HEK293 (cell line): ENCODE measurements around the gene METTL3.

Source experiments
- CTCF ChIP-seq: fragments of 450-650 bp; formaldehyde crosslinking; IDR thresholded peaks from 2 replicates; pipeline ENCODE4 v1.5.1; 2016; ENCODE audit warnings: missing biosample characterization, missing genetic modification characterization
- TCF7L2 ChIP-seq: IDR thresholded peaks from 2 replicates; pipeline ENCODE4 v1.6.1; 2011; ENCODE audit warnings: low read depth, mild to moderate bottlenecking, inconsistent platforms, low read length, moderate library complexity, borderline replicate concordance
- ZNF747 ChIP-seq: fragments of 450-650 bp; formaldehyde crosslinking; IDR thresholded peaks from 2 replicates; pipeline ENCODE4 v1.5.1; 2016; ENCODE audit warnings: missing biosample characterization, missing genetic modification characterization

GRCh38 chr14:21524575-21525490, 13.7 kb upstream of the METTL3 start:
- TF ChIP-seq CTCF (tag by site-specific recombination) (no peak), ZNF747 (tag by site-specific recombination) (no peak), TCF7L2 (no peak)
